GM23338 (cell line): Measurements from ENCODE around the gene C8G. TPM values are rescaled to one million over a fixed set of nuclear protein-coding genes. Genes with fewer than 3 reads are reported as not detected.

ENCODE experiments used
- ATAC-seq: fragments of 200-7000 bp; cut with Tn5 transposase; 3 replicates; pipeline ENCODE4 v1.9.1; 2020
- DNase-seq: peaks from one replicate; pipeline ENCODE4 v3.0.0-alpha.2; 2015; ENCODE audit warnings: low spot score
- H2AFZ ChIP-seq: fragments of 200-600 bp; sonication (generic); 2 replicates; pipeline ENCODE4 v1.8.0; 2016; ENCODE audit warnings: antibody characterized with exemption, mild to moderate bottlenecking, moderate library complexity
- H3F3A ChIP-seq: fragments of 200-600 bp; sonication (generic); replicated peaks from 2 replicates; pipeline ENCODE4 v1.8.0; 2017; ENCODE audit warnings: antibody characterized with exemption, mixed run types, low read depth
- H3K27ac ChIP-seq: fragments of 200-600 bp; sonication (generic); 2 replicates; pipeline ENCODE4 v1.6.1; 2016; ENCODE audit warnings: low read depth
- H3K27me3 ChIP-seq: fragments of 200-600 bp; sonication (generic); 2 replicates; pipeline ENCODE4 v1.8.0; 2016; ENCODE audit warnings: mild to moderate bottlenecking, mixed run types, moderate library complexity; ENCODE audit not compliant: insufficient read depth
- H3K36me3 ChIP-seq: fragments of 200-600 bp; sonication (generic); 2 replicates; pipeline ENCODE4 v1.8.0; 2016; ENCODE audit warnings: mild to moderate bottlenecking; ENCODE audit not compliant: insufficient read depth
- H3K4me1 ChIP-seq: fragments of 200-600 bp; sonication (generic); 2 replicates; pipeline ENCODE4 v1.8.0; 2016; ENCODE audit warnings: mild to moderate bottlenecking, moderate library complexity; ENCODE audit not compliant: insufficient read depth
- H3K4me2 ChIP-seq: fragments of 200-600 bp; sonication (generic); 2 replicates; pipeline ENCODE4 v1.7.1; 2017; ENCODE audit warnings: mixed run types
- H3K4me3 ChIP-seq: fragments of 200-600 bp; sonication (generic); 2 replicates; pipeline ENCODE4 v1.6.1; 2016; ENCODE audit warnings: mixed run types
- H3K79me2 ChIP-seq: fragments of 200-600 bp; sonication (generic); replicated peaks from 2 replicates; pipeline ENCODE4 v1.8.0; 2017; ENCODE audit warnings: mild to moderate bottlenecking; ENCODE audit not compliant: insufficient read depth
- H3K9me2 ChIP-seq: fragments of 200-600 bp; sonication (generic); 2 replicates; pipeline ENCODE4 v1.8.0; 2017; ENCODE audit not compliant: insufficient read depth
- H4K20me1 ChIP-seq: fragments of 200-600 bp; sonication (generic); replicated peaks from 2 replicates; pipeline ENCODE4 v1.8.0; 2017; ENCODE audit warnings: mild to moderate bottlenecking; ENCODE audit not compliant: insufficient read depth
- H3K27ac Mint-ChIP-seq: 2 replicates; pipeline ENCODE4 v1.8.0; 2020; ENCODE audit warnings: inconsistent platforms, mild to moderate bottlenecking, moderate library complexity, mixed read lengths
- H3K27me3 Mint-ChIP-seq: 3 replicates; pipeline ENCODE4 v1.8.0; 2022; ENCODE audit warnings: low read depth, mild to moderate bottlenecking, moderate library complexity, mixed read lengths, inconsistent platforms; ENCODE audit not compliant: insufficient read depth, poor library complexity
- H3K36me3 Mint-ChIP-seq: 3 replicates; pipeline ENCODE4 v1.8.0; 2021; ENCODE audit warnings: low read depth, mild to moderate bottlenecking, inconsistent platforms, moderate library complexity, mixed read lengths
- H3K4me1 Mint-ChIP-seq: 3 replicates; pipeline ENCODE4 v1.8.0; 2020; ENCODE audit warnings: mild to moderate bottlenecking, inconsistent platforms, mixed read lengths
- H3K4me3 Mint-ChIP-seq: 3 replicates; pipeline ENCODE4 v1.8.0; 2021; ENCODE audit warnings: moderate library complexity, mild to moderate bottlenecking, inconsistent platforms, mixed read lengths
- H3K9me3 Mint-ChIP-seq: 3 replicates; pipeline ENCODE4 v1.8.0; 2020; ENCODE audit warnings: moderate library complexity, mild to moderate bottlenecking, inconsistent platforms, mixed read lengths
- CREB1 ChIP-seq: fragments of 250-450 bp; sonication (Bioruptor Pico); IDR thresholded peaks from 2 replicates; pipeline ENCODE4 v1.5.0; 2020; ENCODE audit warnings: low read depth, mild to moderate bottlenecking, moderate library complexity
- CTCF ChIP-seq, 2 experiments: fragments of 200-600 bp in 1 of 2; sonication (generic) in 1 of 2; conservative IDR thresholded peaks; 2 replicates each; pipeline versions ENCODE4 v1.5.1 to v1.6.1; 2016 to 2017; ENCODE audit warnings: antibody characterized with exemption in 2 of 2, low read depth in 2 of 2, mild to moderate bottlenecking in 2 of 2, moderate library complexity in 1 of 2
- ETS1 ChIP-seq: IDR thresholded peaks from 2 replicates; pipeline ENCODE4 v1.6.1; 2016; ENCODE audit warnings: antibody characterized with exemption
- EZH2 ChIP-seq: fragments of 200-600 bp; sonication (generic); IDR thresholded peaks from one replicate; pipeline ENCODE4 v1.8.0; 2017; ENCODE audit warnings: antibody characterized with exemption, mild to moderate bottlenecking, low read depth; ENCODE audit not compliant: unreplicated experiment
- EZH2phosphoT487 ChIP-seq: fragments of 200-600 bp; sonication (generic); IDR thresholded peaks from one replicate; pipeline ENCODE4 v1.8.1; 2018; ENCODE audit warnings: antibody characterized with exemption; ENCODE audit not compliant: unreplicated experiment
- NANOG ChIP-seq: IDR thresholded peaks from 2 replicates; pipeline ENCODE4 v1.6.1; 2016; ENCODE audit warnings: antibody characterized with exemption, borderline replicate concordance
- REST ChIP-seq: IDR thresholded peaks from one replicate; pipeline ENCODE4 v1.6.1; 2018; ENCODE audit warnings: antibody characterized with exemption; ENCODE audit not compliant: unreplicated experiment
- STAT1 ChIP-seq: IDR thresholded peaks from one replicate; pipeline ENCODE4 v1.6.1; 2016; ENCODE audit warnings: antibody characterized with exemption; ENCODE audit not compliant: unreplicated experiment
- polyA plus RNA-seq: library from polyadenylated mRNA; unstranded; fragments of >200 nt; fragmentation: Nextera tagmentation; extraction: Ambion mirVana; gene quantifications from 2 replicates; pipeline ENCODE4 v1.2.1, GENCODE V29; 2016
- total RNA-seq: library from RNA; depleted of rRNA; stranded (reverse); fragments of >200 nt; shearing (Covaris generic); gene quantifications from 2 replicates; pipeline ENCODE4 v1.2.3, GENCODE V29; 2014
- TF ChIP-seq, protein P1 (sequence below): fragments of 250-450 bp; sonication (Bioruptor Pico); IDR thresholded peaks from 2 replicates; pipeline ENCODE4 v1.5.0; 2020; ENCODE audit warnings: mild to moderate bottlenecking, moderate library complexity

Gene C8G
- total and polyA plus RNA-seq, 2 experiments from 2014 or later = not detected

GRCh38 chr9:136981588-136982231 is 36.7 kb downstream of the C8G start:
- DNase-seq = no peak
- Mint-ChIP-seq H3K4me3 (no peak overlapping the region), H3K36me3 (no peaks in the 10 kb centered on the region; the same call in 2 of the 3 replicates), H3K27ac (no peak overlapping the region), H3K9me3 (no peaks in the 10 kb centered on the region), H3K4me1 (peaks cover 2% of the 10 kb centered on the region; the same call in 2 of the 3 replicates), H3K27me3 (peaks cover 23% of the 10 kb centered on the region)
- no peaks in the 10 kb centered on the region for H4K20me1 ChIP-seq
- peaks cover 31% of the 10 kb centered on the region for H3K27me3 ChIP-seq
- no peaks in the 10 kb centered on the region for H3K79me2 ChIP-seq
- no peak overlapping the region for H3K4me3 ChIP-seq
- H3K9me2 ChIP-seq = no peaks in the 10 kb centered on the region
- H3K4me2 ChIP-seq = no peak overlapping the region
- H3F3A ChIP-seq = no peaks in the 10 kb centered on the region
- H3K36me3 ChIP-seq = no peaks in the 10 kb centered on the region
- no peak overlapping the region for H2AFZ ChIP-seq
- no peak overlapping the region for H3K27ac ChIP-seq
- TF ChIP-seq CTCF (conservative IDR thresholded peaks at IDR 0.05; ENCODE audit: low read depth in 2 of 2) (no peak), NANOG (no peak), EZH2phosphoT487 (no peak), CREB1 (CRISPR knock-in tag) (no peak), STAT1 (no peak), REST (no peak), ETS1 (no peak), EZH2 (no peak)
- TF ChIP-seq, protein P1, sequence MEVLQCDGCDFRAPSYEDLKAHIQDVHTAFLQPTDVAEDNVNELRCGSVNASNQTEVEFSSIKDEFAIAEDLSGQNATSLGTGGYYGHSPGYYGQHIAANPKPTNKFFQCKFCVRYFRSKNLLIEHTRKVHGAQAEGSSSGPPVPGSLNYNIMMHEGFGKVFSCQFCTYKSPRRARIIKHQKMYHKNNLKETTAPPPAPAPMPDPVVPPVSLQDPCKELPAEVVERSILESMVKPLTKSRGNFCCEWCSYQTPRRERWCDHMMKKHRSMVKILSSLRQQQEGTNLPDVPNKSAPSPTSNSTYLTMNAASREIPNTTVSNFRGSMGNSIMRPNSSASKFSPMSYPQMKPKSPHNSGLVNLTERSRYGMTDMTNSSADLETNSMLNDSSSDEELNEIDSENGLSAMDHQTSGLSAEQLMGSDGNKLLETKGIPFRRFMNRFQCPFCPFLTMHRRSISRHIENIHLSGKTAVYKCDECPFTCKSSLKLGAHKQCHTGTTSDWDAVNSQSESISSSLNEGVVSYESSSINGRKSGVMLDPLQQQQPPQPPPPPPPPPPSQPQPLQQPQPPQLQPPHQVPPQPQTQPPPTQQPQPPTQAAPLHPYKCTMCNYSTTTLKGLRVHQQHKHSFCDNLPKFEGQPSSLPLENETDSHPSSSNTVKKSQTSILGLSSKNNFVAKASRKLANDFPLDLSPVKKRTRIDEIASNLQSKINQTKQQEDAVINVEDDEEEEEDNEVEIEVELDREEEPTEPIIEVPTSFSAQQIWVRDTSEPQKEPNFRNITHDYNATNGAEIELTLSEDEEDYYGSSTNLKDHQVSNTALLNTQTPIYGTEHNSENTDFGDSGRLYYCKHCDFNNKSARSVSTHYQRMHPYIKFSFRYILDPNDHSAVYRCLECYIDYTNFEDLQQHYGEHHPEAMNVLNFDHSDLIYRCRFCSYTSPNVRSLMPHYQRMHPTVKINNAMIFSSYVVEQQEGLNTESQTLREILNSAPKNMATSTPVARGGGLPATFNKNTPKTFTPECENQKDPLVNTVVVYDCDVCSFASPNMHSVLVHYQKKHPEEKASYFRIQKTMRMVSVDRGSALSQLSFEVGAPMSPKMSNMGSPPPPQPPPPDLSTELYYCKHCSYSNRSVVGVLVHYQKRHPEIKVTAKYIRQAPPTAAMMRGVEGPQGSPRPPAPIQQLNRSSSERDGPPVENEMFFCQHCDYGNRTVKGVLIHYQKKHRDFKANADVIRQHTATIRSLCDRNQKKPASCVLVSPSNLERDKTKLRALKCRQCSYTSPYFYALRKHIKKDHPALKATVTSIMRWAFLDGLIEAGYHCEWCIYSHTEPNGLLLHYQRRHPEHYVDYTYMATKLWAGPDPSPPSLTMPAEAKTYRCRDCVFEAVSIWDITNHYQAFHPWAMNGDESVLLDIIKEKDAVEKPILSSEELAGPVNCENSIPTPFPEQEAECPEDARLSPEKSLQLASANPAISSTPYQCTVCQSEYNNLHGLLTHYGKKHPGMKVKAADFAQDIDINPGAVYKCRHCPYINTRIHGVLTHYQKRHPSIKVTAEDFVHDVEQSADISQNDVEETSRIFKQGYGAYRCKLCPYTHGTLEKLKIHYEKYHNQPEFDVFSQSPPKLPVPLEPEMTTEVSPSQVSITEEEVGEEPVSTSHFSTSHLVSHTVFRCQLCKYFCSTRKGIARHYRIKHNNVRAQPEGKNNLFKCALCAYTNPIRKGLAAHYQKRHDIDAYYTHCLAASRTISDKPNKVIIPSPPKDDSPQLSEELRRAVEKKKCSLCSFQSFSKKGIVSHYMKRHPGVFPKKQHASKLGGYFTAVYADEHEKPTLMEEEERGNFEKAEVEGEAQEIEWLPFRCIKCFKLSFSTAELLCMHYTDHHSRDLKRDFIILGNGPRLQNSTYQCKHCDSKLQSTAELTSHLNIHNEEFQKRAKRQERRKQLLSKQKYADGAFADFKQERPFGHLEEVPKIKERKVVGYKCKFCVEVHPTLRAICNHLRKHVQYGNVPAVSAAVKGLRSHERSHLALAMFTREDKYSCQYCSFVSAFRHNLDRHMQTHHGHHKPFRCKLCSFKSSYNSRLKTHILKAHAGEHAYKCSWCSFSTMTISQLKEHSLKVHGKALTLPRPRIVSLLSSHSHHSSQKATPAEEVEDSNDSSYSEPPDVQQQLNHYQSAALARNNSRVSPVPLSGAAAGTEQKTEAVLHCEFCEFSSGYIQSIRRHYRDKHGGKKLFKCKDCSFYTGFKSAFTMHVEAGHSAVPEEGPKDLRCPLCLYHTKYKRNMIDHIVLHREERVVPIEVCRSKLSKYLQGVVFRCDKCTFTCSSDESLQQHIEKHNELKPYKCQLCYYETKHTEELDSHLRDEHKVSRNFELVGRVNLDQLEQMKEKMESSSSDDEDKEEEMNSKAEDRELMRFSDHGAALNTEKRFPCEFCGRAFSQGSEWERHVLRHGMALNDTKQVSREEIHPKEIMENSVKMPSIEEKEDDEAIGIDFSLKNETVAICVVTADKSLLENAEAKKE (CRISPR knock-in tag) = no peak
- ATAC-seq = no peak
- peaks cover 3% of the 10 kb centered on the region; the same call in 1 of the 2 replicates for H3K4me1 ChIP-seq
